Measurements from ENCODE around the gene SCGB2A2.

DNA sequence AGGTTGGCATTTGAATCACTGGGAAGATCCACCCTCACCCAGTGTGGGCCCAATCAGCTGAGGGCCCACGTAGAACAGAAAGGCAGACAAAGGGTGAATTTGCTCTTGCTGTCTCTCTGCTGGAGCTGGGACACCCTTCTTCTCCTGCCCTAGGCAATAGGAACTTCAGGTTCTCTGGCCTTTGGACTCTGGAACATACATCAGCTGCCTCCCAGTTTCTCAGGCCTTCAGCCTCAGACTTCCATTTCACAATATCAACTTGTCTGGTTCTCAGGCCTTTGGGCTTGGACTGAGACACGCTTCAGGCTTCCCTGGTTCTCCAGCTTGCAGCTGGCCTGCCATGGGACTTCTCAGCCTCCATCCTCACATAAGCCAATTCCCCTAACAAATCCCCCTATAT, 52.6 kb downstream of the SCGB2A2 start:
- TF ChIP-seq, protein P1, sequence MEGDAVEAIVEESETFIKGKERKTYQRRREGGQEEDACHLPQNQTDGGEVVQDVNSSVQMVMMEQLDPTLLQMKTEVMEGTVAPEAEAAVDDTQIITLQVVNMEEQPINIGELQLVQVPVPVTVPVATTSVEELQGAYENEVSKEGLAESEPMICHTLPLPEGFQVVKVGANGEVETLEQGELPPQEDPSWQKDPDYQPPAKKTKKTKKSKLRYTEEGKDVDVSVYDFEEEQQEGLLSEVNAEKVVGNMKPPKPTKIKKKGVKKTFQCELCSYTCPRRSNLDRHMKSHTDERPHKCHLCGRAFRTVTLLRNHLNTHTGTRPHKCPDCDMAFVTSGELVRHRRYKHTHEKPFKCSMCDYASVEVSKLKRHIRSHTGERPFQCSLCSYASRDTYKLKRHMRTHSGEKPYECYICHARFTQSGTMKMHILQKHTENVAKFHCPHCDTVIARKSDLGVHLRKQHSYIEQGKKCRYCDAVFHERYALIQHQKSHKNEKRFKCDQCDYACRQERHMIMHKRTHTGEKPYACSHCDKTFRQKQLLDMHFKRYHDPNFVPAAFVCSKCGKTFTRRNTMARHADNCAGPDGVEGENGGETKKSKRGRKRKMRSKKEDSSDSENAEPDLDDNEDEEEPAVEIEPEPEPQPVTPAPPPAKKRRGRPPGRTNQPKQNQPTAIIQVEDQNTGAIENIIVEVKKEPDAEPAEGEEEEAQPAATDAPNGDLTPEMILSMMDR (IDR thresholded peaks at IDR 0.05), result no peak
- TF ChIP-seq POLR2A (IDR thresholded peaks at IDR 0.05), result no peak

Data from heart left ventricle (tissue), 13 donors.